ENCODE measurements around the gene PRKAG2.

Gene PRKAG2

DNA sequence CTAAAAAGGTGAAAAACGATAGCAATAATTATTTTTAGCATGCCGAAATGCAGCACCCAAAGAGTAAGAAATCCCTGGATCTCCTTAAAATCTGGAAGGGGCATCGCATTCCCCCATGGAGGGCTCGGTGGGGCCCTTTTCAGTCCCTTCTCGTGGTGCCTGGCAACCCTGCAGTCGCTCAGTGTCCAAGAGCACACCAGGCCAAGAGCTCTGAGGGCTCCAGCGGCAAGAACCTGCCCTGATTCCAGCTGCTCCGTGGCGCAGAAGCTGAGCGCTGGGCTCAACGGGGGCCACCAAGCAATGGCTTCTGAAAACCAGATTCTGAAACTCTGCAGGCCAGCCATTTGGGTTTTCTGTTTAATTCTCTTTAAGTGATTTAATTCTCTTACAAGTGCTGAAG lies 131.2 kb downstream of the PRKAG2 start:
- H3K27ac ChIP-seq = peak overlapping the region; percentile 21

DNA sequence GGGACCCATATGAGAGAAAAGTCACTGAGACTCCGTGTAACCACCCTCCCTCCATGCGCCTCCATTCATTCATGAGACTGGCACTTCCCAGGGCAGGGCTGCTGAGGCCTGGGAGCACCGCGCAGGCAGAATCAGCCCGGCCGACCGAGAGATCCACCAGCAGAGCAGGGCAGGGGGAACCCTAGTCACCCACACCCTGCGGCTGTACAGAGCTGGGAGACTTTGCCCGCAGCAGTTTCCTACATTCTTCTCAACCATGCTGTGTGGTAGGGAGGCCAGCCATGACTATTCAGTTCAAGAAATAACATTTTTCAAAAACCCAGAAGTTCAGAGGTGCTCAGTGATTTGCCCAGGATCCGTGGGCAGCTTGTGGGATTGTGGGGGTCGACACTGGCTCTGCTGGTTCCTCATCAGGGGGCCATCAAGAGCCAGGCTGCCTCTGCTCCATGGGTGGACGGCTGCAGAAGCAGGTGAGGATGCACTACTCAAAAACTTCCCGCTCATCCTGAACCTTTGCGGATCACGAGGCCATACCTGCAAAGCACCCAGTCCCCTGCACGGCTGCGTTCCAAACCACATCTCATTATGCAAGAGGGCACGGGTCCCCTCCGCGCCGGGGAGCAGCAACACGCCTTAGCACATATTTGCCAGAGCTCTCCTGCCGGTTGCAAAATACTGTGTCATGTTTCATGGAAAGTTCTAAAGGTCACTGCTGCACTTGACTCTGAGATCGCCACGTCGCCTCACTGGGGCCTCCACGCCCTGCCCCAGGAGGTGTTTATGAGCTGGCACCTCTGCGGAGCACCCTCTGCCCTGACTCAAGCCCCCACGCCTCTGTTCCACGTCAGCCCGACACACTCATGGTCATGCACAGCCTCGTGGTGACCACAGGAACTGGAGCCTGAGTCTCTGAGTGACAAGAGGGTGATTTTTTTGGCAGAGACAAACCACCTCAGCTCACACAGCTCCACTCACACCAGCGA lies 132.0 kb downstream of the PRKAG2 start:
- TF ChIP-seq, protein P1, sequence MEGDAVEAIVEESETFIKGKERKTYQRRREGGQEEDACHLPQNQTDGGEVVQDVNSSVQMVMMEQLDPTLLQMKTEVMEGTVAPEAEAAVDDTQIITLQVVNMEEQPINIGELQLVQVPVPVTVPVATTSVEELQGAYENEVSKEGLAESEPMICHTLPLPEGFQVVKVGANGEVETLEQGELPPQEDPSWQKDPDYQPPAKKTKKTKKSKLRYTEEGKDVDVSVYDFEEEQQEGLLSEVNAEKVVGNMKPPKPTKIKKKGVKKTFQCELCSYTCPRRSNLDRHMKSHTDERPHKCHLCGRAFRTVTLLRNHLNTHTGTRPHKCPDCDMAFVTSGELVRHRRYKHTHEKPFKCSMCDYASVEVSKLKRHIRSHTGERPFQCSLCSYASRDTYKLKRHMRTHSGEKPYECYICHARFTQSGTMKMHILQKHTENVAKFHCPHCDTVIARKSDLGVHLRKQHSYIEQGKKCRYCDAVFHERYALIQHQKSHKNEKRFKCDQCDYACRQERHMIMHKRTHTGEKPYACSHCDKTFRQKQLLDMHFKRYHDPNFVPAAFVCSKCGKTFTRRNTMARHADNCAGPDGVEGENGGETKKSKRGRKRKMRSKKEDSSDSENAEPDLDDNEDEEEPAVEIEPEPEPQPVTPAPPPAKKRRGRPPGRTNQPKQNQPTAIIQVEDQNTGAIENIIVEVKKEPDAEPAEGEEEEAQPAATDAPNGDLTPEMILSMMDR (conservative IDR thresholded peaks at IDR 0.05; ENCODE audit: low read depth) = peak; percentile 55
- peak overlapping the region; percentile 21 for H3K27ac ChIP-seq
- ChIA-PET POLR2A (ENCODE audit: low non-redundant PET) (no interaction called here), CTCF (interaction anchor here (0.5 to 2.1 kb wide), 15 partner anchors 9 to 802 kb away, joined by 3 to 5 read pairs (median 4); no protein-coding TSS in a partner anchor)
- DNase-seq (ENCODE audit: low spot score) = peak; percentile 51

More for the DNA sequence above, 131.2 kb downstream of the PRKAG2 start:
- TF ChIP-seq, protein P1 (conservative IDR thresholded peaks at IDR 0.05; ENCODE audit: low read depth) = no peak; the same call in 1 of the 2 replicates
- ChIA-PET CTCF (interaction anchor here (0.5 to 2.1 kb wide), 12 partner anchors 9 to 801 kb away, joined by 3 to 5 read pairs (median 4); no protein-coding TSS in a partner anchor), POLR2A (ENCODE audit: low non-redundant PET) (no interaction called here)
- DNase-seq (ENCODE audit: low spot score) = no peak

DNA sequence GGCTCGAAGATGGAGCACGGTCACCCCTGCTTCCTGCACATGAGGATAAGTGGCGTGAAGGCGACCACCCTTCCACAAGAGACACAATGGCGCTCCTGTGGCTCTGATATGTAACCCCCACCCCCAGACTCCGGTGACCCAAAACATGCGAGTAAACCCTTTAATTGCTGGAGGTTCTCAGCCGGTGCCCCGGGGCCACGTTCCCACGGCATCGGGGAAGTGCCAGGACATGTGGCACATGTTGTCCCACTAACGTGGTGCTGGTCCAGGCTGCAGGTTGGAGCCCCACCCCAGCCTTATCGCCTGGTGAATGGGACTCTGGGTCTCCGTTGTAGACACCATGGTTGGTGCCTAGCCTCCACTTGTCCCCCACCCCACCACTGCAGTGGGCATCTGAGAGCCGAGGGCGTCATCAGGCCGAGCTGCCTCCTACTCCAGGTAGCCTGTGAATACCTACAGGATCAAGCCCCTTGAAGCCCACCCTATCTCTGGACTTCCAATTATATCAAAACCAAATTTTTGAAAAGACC lies 132.8 kb downstream of the PRKAG2 start:
- no peak for DNase-seq (ENCODE audit: low spot score)
- POLR2A ChIA-PET (ENCODE audit: low non-redundant PET) = no interaction called here
- CTCF ChIA-PET = interaction anchor here (0.6 to 2.1 kb wide), 4 partner anchors 112 to 282 kb away, joined by 3 to 5 read pairs (median 4); no protein-coding TSS in a partner anchor
- TF ChIP-seq, protein P1 (conservative IDR thresholded peaks at IDR 0.05; ENCODE audit: low read depth) = no peak
- H3K27ac ChIP-seq = no peak overlapping the region

DNA sequence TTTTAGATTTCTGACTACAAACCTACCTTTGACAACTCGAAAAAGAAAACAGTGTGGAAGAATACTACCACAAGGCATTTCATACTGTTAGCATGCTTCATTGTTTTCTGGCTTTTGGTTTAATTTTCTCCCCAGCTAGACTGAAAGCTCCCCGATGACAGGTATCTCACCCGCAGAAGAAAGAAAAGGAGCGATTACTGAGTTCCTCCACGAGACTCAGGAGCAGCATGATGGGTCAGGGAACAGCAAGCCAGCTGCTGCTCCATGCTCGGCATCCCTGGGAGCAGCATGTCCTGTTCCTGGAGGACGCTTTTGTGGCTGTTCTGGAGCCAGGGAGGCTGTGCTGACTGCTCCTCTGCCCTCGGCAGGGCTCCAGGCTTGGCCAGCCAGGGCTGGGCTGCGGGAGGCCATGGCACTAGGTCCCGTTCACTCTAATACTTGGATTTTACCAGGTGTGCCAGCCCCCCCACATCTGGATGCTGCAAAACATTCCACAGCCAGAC lies 133.4 kb downstream of the PRKAG2 start:
- DNase-seq (ENCODE audit: low spot score) = no peak
- TF ChIP-seq, protein P1 (conservative IDR thresholded peaks at IDR 0.05; ENCODE audit: low read depth) = no peak
- ChIA-PET POLR2A (ENCODE audit: low non-redundant PET) (no interaction called here), CTCF (interaction anchor here (2.1 kb wide), 1 partner anchor 113 kb away, joined by 5 read pairs; no protein-coding TSS in a partner anchor)
- H3K27ac ChIP-seq = no peak overlapping the region

DNA sequence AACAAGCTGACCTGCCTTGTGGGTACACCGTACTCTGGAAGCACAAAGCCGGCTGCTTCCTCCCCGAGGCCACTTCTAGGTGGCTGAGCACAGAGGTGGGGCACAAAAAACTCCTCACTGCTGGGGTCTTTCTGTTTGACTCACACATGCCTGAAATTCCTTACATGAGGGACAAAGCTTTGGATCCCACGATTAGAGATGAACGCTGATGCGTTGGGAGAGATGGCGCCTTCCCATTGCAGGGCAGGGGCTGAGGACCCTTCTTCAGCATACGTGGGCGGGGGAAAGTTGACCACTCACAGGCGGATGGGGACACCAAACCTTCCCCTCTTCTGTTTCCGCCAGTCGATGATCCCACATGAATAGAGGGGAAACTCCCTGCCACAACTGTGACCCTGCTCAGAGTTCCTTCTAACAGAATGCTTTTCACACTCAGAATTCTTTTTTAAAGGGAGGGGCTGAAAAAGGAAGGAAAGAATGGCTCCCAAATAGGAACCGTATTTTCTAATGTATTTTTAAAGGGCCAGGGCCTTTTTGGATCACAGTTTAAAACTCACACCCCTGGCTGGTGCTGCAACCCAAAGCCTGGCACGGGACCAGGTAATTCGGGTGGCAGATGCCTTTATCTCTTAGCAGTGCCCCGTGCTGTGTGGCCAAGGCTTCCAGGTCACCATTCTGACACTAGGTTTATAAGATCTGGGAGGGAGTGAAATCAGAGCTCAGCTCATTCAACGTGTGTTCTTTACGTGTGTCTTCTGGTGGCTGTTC lies 134.0 kb downstream of the PRKAG2 start:
- ChIA-PET POLR2A (ENCODE audit: low non-redundant PET) (no interaction called here), CTCF (interaction anchor here (0.6 kb wide), 1 partner anchor 40 kb away, joined by 5 read pairs; no protein-coding TSS in a partner anchor)
- no peak for DNase-seq (ENCODE audit: low spot score)
- H3K27ac ChIP-seq = no peak overlapping the region
- TF ChIP-seq, protein P1 (conservative IDR thresholded peaks at IDR 0.05; ENCODE audit: low read depth) = no peak

DNA sequence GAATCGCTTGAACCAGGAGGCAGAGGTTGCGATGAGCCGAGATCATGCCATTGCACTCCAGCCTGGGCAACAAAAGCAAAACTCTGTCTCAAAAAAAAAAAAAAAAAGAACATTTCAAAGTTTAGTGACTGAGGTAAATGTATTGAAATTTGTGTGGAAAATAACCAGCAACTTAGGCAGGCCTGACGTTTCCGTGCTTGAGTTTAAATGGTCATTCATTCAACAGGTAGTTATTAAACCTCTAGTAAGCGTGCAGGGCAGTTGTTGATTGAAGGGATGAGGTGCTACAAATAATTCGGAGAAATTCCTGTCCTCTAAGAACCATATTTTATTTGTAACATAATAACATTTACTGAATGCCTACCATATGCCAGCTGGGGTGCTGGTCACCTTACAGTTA lies 135.3 kb downstream of the PRKAG2 start:
- DNase-seq (ENCODE audit: low spot score) = no peak
- TF ChIP-seq, protein P1 (conservative IDR thresholded peaks at IDR 0.05; ENCODE audit: low read depth) = no peak
- ChIA-PET CTCF (no interaction called here), POLR2A (ENCODE audit: low non-redundant PET) (no interaction called here)
- H3K27ac ChIP-seq = no peak overlapping the region

Data from RWPE1 (cell line).